Hepatocyte (in vitro differentiated cells): ENCODE data around the gene NDRG3. TPM values are rescaled to one million over a fixed set of nuclear protein-coding genes. Genes with fewer than 3 reads are reported as not detected.
A peak's percentile ranks its signal among the peaks of the same experiment; 100 is the strongest.

Experiments used
- DNase-seq: peaks from one replicate; pipeline ENCODE4 v3.0.0-alpha.2; 2016; ENCODE audit warnings: low spot score
- H2AFZ ChIP-seq: fragments of 200-600 bp; sonication (generic); 2 replicates; pipeline ENCODE4 v1.6.0; 2016; ENCODE audit warnings: antibody characterized with exemption, mild to moderate bottlenecking
- H3K27ac ChIP-seq: fragments of 200-600 bp; sonication (generic); 2 replicates; pipeline ENCODE4 v1.5.1; 2016; ENCODE audit warnings: mild to moderate bottlenecking
- H3K27me3 ChIP-seq: fragments of 200-600 bp; sonication (generic); 2 replicates; pipeline ENCODE4 v1.6.1; 2016
- H3K36me3 ChIP-seq: fragments of 200-600 bp; sonication (generic); replicated peaks from 2 replicates; pipeline ENCODE4 v1.5.1; 2016; ENCODE audit warnings: low read depth; ENCODE audit not compliant: insufficient read depth
- H3K4me1 ChIP-seq: fragments of 200-600 bp; sonication (generic); 2 replicates; pipeline ENCODE4 v1.5.1; 2016; ENCODE audit warnings: mild to moderate bottlenecking, moderate library complexity; ENCODE audit not compliant: insufficient read depth
- H3K4me2 ChIP-seq: fragments of 200-600 bp; sonication (generic); 2 replicates; pipeline ENCODE4 v1.6.0; 2016
- H3K4me3 ChIP-seq: fragments of 200-600 bp; sonication (generic); 2 replicates; pipeline ENCODE4 v1.5.1; 2016; ENCODE audit warnings: mild to moderate bottlenecking
- H3K79me2 ChIP-seq: fragments of 200-600 bp; sonication (generic); 2 replicates; pipeline ENCODE4 v1.6.0; 2017; ENCODE audit warnings: mild to moderate bottlenecking
- H3K9me2 ChIP-seq: fragments of 200-600 bp; sonication (generic); replicated peaks from 2 replicates; pipeline ENCODE4 v1.6.0; 2017; ENCODE audit warnings: mild to moderate bottlenecking; ENCODE audit not compliant: insufficient read depth
- H3K9me3 ChIP-seq: fragments of 200-600 bp; sonication (generic); 2 replicates; pipeline ENCODE4 v1.5.1; 2016; ENCODE audit warnings: low read depth, mild to moderate bottlenecking
- H4K20me1 ChIP-seq: fragments of 200-600 bp; sonication (generic); 2 replicates; pipeline ENCODE4 v1.6.0; 2016; ENCODE audit warnings: mild to moderate bottlenecking; ENCODE audit not compliant: insufficient read depth, poor library complexity, severe bottlenecking
- EZH2 ChIP-seq: fragments of 200-600 bp; sonication (generic); IDR thresholded peaks from 2 replicates; pipeline ENCODE4 v1.6.1; 2016; ENCODE audit warnings: antibody characterized with exemption, mild to moderate bottlenecking, borderline replicate concordance
- EZH2phosphoT487 ChIP-seq: fragments of 200-600 bp; sonication (generic); IDR thresholded peaks from one replicate; pipeline ENCODE4 v1.6.1; 2018; ENCODE audit warnings: antibody characterized with exemption, mild to moderate bottlenecking, low read depth, moderate library complexity; ENCODE audit not compliant: unreplicated experiment, severe bottlenecking
- WGBS: methylation state at CpG from one replicate; pipeline ENCODE4 v1.1.6; 2016; ENCODE audit warnings: low lambda C conversion rate; ENCODE audit errors: missing lambda C conversion rate; 5-methylcytosine and 5-hydroxymethylcytosine counted together
- polyA plus RNA-seq: library from polyadenylated mRNA; unstranded; fragments of >200 nt; fragmentation: Nextera tagmentation; extraction: Ambion mirVana; gene quantifications from 2 replicates; pipeline ENCODE4 v1.2.1, GENCODE V29; 2016
- small RNA-seq: library from RNA; depleted of rRNA; stranded (forward); fragments of <200 nt; gene quantifications from one replicate; pipeline ENCODE3, GENCODE V24; 2014
- total RNA-seq: library from RNA; depleted of rRNA; stranded (reverse); fragments of >200 nt; gene quantifications from 2 replicates; pipeline ENCODE4 v1.2.3, GENCODE V29; 2014
- TF ChIP-seq, protein P1 (sequence below): fragments of 200-600 bp; sonication (generic); IDR thresholded peaks from 2 replicates; pipeline ENCODE4 v1.5.1; 2016; ENCODE audit warnings: antibody characterized with exemption, mild to moderate bottlenecking; ENCODE audit not compliant: poor library complexity

NDRG3 gene
- total and polyA plus RNA-seq, 2 experiments from 2014 or later = 19.1 to 19.5 TPM

DNA sequence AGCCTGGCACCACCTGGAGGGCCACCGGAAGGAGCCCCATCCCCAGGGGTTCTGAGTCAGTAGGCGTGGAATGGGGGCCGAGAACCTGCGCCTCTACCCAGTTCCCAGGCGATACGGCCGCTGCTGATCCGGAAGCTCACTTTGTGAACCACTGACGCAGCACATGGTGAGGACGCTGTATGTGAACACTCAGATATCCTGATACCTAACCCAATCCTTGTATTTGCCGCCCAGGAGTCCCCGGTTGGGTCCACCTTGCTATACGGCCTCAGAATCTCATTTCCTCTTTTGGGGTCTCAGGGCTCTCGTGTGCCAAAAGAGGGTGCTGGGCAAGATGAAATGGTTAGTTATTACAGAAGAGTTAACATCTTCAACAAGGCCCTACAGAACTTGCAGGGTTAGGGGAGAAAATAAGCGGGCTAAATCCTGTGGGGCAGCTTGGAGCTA is 140.9 kb downstream of the NDRG3 start:
- H3K36me3 ChIP-seq = no peaks in the 10 kb centered on the region
- no peak for DNase-seq
- H4K20me1 ChIP-seq = peaks cover 5% of the 10 kb centered on the region
- H3K27me3 ChIP-seq = no peaks in the 10 kb centered on the region
- H3K9me2 ChIP-seq = no peaks in the 10 kb centered on the region
- H3K79me2 ChIP-seq = peaks cover 38% of the 10 kb centered on the region
- peak overlapping the region; percentile 77 for H3K27ac ChIP-seq
- TF ChIP-seq, protein P1, sequence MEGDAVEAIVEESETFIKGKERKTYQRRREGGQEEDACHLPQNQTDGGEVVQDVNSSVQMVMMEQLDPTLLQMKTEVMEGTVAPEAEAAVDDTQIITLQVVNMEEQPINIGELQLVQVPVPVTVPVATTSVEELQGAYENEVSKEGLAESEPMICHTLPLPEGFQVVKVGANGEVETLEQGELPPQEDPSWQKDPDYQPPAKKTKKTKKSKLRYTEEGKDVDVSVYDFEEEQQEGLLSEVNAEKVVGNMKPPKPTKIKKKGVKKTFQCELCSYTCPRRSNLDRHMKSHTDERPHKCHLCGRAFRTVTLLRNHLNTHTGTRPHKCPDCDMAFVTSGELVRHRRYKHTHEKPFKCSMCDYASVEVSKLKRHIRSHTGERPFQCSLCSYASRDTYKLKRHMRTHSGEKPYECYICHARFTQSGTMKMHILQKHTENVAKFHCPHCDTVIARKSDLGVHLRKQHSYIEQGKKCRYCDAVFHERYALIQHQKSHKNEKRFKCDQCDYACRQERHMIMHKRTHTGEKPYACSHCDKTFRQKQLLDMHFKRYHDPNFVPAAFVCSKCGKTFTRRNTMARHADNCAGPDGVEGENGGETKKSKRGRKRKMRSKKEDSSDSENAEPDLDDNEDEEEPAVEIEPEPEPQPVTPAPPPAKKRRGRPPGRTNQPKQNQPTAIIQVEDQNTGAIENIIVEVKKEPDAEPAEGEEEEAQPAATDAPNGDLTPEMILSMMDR = no peak
- TF ChIP-seq EZH2 (no peak), EZH2phosphoT487 (no peak)
- no peak overlapping the region for H3K4me3 ChIP-seq
- WGBS = 83% methylated on average over 15 of the region's 15 CpGs
- no peaks in the 10 kb centered on the region for H3K9me3 ChIP-seq
- H3K4me2 ChIP-seq = peak overlapping the region; percentile 73
- peak overlapping the region; percentile 85 for H2AFZ ChIP-seq
- peaks cover 8% of the 10 kb centered on the region for H3K4me1 ChIP-seq

Small RNAs within 50 kb of the gene (small RNA-seq; reads per million reads assigned to genes)
- gene RF00019 = not detected

Other genes with a start within 250 kb of the NDRG3 start
- gene MYL9, start 204.6 kb downstream of the NDRG3 start, total RNA-seq = 31.8 and 46.0 TPM in 2 replicates
- gene MYL9, start 204.6 kb downstream of the NDRG3 start, polyA plus RNA-seq = 169 and 175 TPM in 2 replicates
- gene TGIF2, start 172.5 kb downstream of the NDRG3 start, total RNA-seq = 27.0 and 30.6 TPM in 2 replicates
- 32.4 and 38.5 TPM in 2 replicates for gene TGIF2, start 172.5 kb downstream of the NDRG3 start, polyA plus RNA-seq
- 130 and 134 TPM in 2 replicates for gene RAB5IF, start 140.3 kb downstream of the NDRG3 start, total RNA-seq
- gene RAB5IF, start 140.3 kb downstream of the NDRG3 start, polyA plus RNA-seq = 198 and 202 TPM in 2 replicates
- not detected in 2 replicates for gene SLA2, start 99.9 kb downstream of the NDRG3 start, total RNA-seq
- gene SLA2, start 99.9 kb downstream of the NDRG3 start, polyA plus RNA-seq = 0.15 TPM in 1 of 2 replicates, not detected in the other
- 10.3 and 12.7 TPM in 2 replicates for gene DSN1, start 27.7 kb upstream of the NDRG3 start, total RNA-seq
- 9.2 and 9.5 TPM in 2 replicates for gene DSN1, start 27.7 kb upstream of the NDRG3 start, polyA plus RNA-seq
- gene TLDC2, start 130.0 kb upstream of the NDRG3 start, total RNA-seq = 1.6 and 2.9 TPM in 2 replicates
- 0.68 and 1.2 TPM in 2 replicates for gene TLDC2, start 130.0 kb upstream of the NDRG3 start, polyA plus RNA-seq
- gene SAMHD1, start 205.6 kb upstream of the NDRG3 start, total RNA-seq = 28.3 and 29.5 TPM in 2 replicates
- 20.6 and 27.0 TPM in 2 replicates for gene SAMHD1, start 205.6 kb upstream of the NDRG3 start, polyA plus RNA-seq